NCI-H345 treated with DMSO at 0.1 percent for 48 hours (cell line): ENCODE data around the gene TRIML2.
"Not testable (repeated sequence)": the region's sequence is repeated elsewhere in the genome, so short reads cannot be mapped to it uniquely, and the experiment has no call there.

Experiments
- DNase-seq: peaks from one replicate; lab custom pipeline; 2025; ENCODE audit not compliant: unreplicated experiment; lab: John Stamatoyannopoulos, UW

Gene TRIML2

GRCh38 chr4:188107931-188108843 lies 1.2 kb downstream of the TRIML2 start:
- DNase-seq = no peak

DNA sequence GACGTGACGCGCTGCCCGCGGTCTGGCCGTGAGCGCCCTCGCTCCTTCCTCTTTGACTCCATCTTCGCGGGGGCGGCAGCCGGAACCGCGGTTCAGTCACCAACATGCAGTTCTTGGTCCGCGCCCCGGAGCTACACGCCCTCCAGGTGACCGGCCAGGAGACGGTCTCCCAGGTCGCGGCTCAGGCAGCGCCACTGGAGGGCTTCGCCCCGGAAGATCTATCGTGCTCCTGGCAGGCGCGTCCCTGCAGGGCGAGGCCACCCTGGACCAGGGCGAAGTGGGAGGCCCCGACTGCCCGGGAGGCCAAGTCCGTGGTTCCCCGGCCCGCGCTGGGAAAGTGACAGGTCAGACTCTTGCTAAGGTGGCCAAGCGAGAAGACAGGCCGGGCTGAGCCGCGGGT lies 2.9 kb downstream of the TRIML2 start:
- no peak for DNase-seq

DNA sequence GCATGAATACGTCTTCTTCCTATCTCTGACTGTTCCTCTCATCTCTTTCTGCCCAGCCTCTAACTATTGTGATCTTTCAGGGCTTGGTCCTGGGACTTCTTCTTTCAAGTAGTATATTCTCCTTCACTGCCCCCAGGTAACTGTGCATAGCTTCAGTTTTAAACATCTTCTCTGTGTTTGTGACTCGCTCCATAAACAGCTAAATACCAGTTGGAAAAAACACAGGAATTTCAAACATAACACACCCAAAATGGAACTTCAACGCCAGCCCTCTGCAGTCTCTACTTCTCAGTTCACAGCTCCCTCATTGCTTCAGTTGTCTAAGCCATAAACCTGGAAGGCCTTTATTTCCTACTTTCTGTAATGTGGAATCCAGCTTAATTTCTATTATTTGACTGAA lies 16.6 kb downstream of the TRIML2 start:
- no peak for DNase-seq

DNA sequence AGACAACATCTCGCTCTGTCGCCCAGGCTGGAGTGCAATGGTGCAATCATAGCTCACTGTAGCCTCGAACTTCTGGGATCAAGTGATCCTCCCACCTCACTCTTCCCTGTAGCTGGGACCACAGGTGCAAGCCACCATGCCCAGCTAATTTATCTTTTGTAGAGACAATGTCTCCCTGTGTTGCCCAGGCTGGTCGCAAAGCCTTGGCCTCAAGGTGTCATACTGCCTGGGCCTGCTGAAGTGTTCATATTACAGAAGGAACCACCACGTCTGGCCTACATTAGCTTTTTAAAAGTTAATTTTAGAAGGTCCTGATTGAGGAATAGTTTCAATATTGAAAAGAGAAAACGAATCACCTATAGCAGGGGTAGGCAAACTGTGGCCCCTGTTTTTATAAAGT lies 22.5 kb downstream of the TRIML2 start:
- DNase-seq = no peak

- DNase-seq = no peak
Observed at GRCh38 chr4:188082796-188083195, 26.6 kb downstream of the TRIML2 start.

GRCh38 chr4:188078116-188078515 lies 31.3 kb downstream of the TRIML2 start:
- DNase-seq = no peak

DNA sequence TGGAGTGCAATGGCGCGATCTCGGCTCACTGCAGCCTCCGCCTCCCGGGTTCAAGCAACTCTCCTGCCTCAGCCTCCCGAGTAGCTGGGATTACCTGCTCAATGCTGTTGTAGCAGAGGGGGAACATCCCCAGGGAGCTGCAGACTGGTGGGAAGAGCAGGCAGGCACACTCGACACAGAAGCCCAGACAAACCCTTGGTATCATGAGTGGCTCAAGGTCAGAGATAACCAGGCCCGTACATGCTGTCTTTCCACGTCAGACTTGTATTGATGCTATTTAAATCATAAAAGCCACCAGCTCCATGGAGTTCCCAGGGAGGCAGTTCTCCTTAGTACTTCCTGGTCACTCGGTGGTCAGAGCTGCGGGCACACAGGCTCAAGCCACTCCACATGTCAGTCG lies 33.2 kb downstream of the TRIML2 start:
- DNase-seq = no peak

DNA sequence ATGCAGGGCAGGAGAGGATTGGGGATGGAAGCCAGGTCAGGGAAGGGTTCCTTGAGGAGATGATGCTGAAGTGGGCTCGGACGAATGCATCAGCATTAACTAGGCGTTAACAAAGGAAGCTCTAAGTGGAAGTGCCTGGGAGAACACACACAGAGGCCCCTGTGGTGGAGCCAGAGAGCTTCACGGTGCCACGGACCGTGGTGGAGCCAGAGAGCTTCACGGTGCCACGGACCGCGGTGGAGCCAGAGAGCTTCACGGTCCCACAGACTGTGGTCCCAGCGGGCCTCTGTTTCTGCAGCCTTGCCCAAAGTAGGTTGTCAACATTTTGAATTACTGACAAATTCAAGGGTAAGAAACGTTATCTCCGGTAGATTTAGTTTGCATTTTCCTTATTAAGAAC lies 48.3 kb downstream of the TRIML2 start:
- DNase-seq = no peak

- no peak for DNase-seq
Observed at GRCh38 chr4:188053302-188053701, 56.1 kb downstream of the TRIML2 start.

GRCh38 chr4:188046657-188047056 lies 62.7 kb downstream of the TRIML2 start:
- DNase-seq = no peak

GRCh38 chr4:188045461-188045860 lies 63.9 kb downstream of the TRIML2 start:
- not testable (repeated sequence) for DNase-seq

DNA sequence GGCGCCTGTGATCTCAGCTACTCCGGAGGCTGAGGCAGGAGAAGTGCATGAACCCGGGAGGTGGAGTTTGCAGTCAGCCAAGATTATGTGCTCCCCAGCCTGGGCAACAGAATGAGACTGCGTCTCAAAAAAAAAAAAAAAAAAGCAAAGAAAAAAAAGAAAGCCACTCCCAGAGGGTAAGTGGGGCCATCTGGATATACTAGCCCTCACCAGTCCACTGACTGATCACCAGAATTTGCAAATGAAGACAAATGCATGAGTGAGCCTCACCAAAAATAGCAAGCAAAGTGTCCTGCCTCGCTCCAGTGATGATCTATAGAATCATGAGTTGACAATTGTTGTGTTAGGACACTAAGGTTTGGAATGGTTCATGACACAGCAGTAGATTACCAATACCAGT lies 66.2 kb downstream of the TRIML2 start:
- DNase-seq = no peak

DNA sequence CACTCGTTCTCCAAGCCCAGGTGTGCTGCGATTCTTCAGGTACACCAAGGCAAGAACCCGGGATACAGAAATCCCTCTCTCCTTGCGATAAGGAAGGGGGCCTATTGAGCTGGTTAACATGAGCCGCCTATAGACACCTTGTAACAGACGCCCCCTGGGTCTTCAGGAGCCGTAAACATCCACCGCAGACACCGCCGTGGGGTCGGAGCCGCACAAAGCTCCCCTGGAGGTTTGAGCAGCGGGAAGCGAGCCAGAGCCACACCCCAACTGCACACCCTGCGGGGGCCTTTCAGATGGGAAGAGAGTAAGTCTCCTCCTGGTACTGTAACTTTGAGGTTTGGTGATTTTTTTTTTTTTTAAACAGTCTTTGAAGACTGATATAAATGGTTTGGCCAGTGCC lies 67.2 kb downstream of the TRIML2 start:
- DNase-seq = no peak

DNA sequence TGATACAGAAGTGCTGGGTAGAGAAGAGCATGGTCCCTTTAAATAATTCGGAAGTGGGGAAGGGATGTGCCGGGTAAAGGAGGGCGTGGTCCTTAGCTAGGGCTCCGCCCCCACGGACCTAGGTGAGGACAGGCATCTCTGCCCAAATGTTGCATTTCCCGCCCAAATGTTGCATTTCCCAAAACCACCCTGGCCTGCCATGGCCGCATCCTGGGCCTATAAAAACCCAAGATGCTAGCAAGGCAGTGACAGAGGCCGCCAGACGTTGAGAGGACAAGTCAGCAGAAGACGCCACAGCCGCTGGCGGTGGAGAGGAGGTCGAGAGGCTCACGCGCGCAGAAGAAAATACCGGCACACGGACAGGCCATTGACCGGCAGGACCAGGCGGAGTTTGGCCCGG lies 67.7 kb downstream of the TRIML2 start:
- no peak for DNase-seq
